Measurements from ENCODE around the gene NDUFB2. TPM values are rescaled to one million over a fixed set of nuclear protein-coding genes. Genes with fewer than 3 reads are reported as not detected.

NDUFB2 gene
- total RNA-seq, 3 donors from 2014 or later (not counting 1 experiment from before 2014, with no cell fraction given): 152 to 177 (median 177) TPM

DNA sequence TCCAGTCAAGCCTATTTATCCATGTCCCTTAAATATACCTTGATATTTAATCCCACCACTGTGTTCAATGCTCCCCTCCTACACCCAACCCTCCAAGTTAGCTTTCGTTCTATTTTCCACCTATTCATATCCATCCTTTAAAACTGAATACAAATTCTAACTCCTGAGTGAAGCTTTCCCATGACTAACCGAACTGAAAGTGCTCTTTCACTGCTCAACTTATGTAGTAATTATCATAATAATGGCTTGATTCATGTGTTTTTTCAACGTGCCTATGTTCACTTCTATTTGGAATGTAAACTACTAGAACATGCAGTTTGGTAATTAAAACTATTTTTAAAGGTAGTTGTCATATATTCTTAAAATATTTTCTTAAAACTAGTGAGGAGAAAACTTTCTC lies 58.0 kb downstream of the NDUFB2 start:
- H3K27me3 Mint-ChIP-seq (ENCODE audit: low read depth in 2 of 2): no peaks in the 10 kb centered on the region
- WGBS (ENCODE audit: insufficient coverage): 95% methylated on average over 1 of the region's 3 CpGs
- H3K36me3 Mint-ChIP-seq: no peaks in the 10 kb centered on the region
- H3K9me3 Mint-ChIP-seq: no peaks in the 10 kb centered on the region
- intact Hi-C loops (cut with micrococcal nuclease): no loop called here
- H3K4me1 ChIP-seq (ENCODE audit: control insufficient read depth, insufficient read depth, low read length): no peaks in the 10 kb centered on the region
- H3K27me3 ChIP-seq (ENCODE audit: control insufficient read depth, insufficient read depth, low read length): no peaks in the 10 kb centered on the region
- no peak for ATAC-seq
- TF ChIP-seq, protein P1, sequence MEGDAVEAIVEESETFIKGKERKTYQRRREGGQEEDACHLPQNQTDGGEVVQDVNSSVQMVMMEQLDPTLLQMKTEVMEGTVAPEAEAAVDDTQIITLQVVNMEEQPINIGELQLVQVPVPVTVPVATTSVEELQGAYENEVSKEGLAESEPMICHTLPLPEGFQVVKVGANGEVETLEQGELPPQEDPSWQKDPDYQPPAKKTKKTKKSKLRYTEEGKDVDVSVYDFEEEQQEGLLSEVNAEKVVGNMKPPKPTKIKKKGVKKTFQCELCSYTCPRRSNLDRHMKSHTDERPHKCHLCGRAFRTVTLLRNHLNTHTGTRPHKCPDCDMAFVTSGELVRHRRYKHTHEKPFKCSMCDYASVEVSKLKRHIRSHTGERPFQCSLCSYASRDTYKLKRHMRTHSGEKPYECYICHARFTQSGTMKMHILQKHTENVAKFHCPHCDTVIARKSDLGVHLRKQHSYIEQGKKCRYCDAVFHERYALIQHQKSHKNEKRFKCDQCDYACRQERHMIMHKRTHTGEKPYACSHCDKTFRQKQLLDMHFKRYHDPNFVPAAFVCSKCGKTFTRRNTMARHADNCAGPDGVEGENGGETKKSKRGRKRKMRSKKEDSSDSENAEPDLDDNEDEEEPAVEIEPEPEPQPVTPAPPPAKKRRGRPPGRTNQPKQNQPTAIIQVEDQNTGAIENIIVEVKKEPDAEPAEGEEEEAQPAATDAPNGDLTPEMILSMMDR (IDR thresholded peaks at IDR 0.05): no peak
- no peak overlapping the region for H3K4me3 ChIP-seq (ENCODE audit: low read length)
- DNase-seq: no peak
- peaks cover 11% of the 10 kb centered on the region for H3K36me3 ChIP-seq (ENCODE audit: control insufficient read depth, insufficient read depth, low read length)
- no peaks in the 10 kb centered on the region for H3K9me3 ChIP-seq (ENCODE audit: control insufficient read depth, insufficient read depth, low read length)
- no peak overlapping the region for H3K4me3 Mint-ChIP-seq
- H3K27ac Mint-ChIP-seq: no peak overlapping the region
- no peaks in the 10 kb centered on the region for H3K4me1 Mint-ChIP-seq
- no peak overlapping the region for H3K27ac ChIP-seq (ENCODE audit: low read length)

Other genes starting within 250 kb of the NDUFB2 start
- gene MKRN1, start 217.2 kb upstream of the NDUFB2 start, total RNA-seq: 100 to 1,000 TPM; 119 to 146 (median 136) TPM
- under 1 TPM in 1 of 3 donors, not detected in 2; 0.12 TPM for gene DENND2A, start 55.9 kb upstream of the NDUFB2 start, total RNA-seq
- gene ADCK2, start 23.8 kb upstream of the NDUFB2 start, total RNA-seq: 10 to 100 TPM; 12.6 to 20.7 (median 15.8) TPM
- 10 to 100 TPM; 54.3 to 67.7 (median 64.1) TPM for gene BRAF, start 228.2 kb downstream of the NDUFB2 start, total RNA-seq